ENCODE data around the gene UNC93A.
"Not testable (repeated sequence)": the region's sequence is repeated elsewhere in the genome, so short reads cannot be mapped to it uniquely, and the experiment has no call there.

The UNC93A gene

DNA sequence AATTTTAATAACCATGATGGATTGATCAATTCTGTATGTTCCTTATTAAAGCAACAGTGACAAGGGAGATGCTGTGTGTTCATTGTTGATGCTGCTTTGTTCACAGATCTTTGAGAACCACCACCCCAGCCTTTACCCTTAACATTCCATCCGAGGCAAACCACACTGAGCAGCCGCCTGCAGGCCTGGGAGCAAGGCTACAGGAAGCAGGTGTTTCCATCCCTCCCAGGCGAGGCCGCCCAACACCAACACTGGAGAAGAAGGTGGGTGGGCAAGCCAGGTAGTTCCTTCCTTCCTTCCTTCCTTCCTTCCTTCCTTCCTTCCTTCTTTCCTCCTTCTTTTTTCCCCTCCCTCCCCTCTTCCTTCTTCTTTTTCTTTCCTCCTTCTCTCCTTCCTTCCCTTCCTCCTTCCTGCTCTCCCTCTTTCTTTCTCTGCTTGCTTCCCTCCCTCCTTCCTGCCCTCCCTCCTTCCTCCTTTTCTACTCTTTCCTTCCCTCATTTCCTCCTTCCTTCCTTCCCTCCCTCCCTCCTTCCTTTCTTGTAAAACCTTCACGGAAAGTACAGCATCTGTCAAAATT is 47.5 kb downstream of the UNC93A start:
- DNase-seq (ENCODE audit: low read depth, low spot score): no peak

DNA sequence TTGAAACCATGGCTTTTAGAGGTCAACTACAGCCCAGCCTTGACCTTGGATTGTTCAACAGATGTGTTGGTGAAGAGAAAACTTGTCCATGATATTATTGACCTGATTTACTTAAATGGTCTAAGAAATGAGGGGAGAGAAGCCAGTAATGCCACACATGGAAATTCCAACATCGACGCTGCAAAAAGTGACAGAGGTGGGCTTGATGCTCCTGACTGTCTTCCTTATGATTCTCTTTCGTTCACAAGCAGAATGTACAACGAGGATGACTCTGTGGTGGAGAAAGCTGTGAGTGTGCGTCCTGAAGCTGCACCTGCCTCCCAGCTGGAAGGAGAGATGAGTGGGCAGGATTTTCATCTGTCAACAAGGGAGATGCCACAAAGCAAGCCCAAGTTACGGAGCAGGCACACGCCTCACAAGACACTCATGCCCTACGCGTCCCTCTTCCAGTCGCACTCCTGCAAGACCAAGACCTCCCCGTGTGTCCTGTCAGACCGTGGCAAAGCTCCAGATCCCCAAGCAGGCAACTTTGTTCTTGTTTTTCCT is 50.0 kb downstream of the UNC93A start:
- no peak for DNase-seq (ENCODE audit: low read depth, low spot score)

DNA sequence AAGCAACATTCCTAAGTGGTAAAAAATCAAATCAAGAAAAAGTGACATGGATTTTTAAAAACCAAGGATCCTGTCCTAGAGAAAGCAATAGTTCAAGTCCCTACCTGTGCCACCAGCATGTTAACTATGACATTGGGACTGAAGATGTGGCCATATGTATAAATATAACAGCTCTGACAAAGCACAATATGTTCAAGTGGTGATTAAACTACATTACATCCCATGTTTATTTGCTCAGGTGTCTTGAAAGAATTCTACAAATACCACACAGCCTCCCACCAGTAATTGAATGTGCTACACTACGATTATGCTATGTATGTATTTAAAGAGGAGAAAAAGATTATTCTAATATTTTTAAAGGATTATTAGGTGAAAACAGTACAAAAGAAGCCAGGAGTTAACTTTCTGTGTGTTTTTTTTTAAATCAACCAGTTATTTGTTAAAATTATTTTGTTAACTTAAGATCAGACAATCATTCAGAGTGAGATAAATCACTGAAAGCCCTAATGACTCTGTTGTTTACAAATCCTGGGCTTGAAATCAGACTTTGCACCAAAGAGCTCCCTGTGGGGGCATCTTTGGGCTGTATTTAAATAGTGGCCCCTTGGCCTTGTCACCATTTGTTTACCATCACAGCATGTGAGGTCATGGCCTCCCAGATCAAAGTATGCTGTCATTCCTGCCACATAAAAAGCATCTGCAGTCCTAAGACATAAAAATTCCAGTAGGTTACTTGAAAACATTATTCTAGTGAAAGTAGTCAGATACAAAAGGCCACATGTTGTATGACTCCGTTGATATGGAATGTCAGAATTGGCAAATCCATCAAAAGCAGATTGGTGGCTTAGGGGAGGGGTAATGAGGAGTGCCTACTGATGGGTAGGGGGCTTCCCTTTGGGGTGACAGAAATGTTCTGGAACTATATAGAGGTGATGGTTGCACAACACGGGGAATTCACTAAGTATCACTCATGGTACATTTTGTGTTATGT is 50.8 kb downstream of the UNC93A start:
- no peak for DNase-seq (ENCODE audit: low read depth, low spot score)

DNA sequence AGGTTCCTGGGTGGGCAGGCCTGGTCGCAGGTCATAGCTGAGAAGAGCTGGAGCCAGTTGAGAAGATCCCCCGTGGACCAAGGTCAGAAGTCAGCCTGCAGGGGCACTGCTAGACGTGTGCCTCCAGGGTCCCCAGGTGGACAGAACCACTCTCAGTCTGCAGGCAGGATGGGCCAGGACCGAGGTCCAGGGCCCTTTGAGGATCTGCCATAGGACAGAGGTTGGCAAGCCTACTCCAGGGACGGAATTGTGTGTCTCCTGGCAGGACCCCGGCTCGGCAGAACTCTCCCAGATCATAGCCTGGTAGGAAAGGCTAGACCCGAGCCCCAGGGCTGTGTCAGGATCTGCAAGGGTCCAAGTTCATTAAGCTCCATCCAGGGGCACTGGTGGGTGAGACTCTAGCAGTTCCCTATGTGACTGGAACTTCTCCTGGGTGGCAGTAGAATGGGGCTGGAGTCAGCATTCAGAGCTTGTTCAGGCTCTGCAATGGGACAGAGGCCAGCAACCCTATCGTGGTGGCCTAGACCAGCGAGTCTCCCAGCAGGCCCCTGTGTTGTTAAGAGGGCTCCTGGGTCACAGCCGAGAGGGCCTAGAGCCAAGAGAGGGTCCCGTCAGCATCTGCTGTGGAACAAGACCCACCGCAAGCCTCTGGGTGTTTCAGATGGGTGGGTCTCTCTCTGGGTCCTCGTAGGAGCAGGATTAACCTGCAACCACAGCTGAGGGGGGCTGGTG is 51.9 kb downstream of the UNC93A start:
- no peak for DNase-seq (ENCODE audit: low read depth, low spot score)

DNA sequence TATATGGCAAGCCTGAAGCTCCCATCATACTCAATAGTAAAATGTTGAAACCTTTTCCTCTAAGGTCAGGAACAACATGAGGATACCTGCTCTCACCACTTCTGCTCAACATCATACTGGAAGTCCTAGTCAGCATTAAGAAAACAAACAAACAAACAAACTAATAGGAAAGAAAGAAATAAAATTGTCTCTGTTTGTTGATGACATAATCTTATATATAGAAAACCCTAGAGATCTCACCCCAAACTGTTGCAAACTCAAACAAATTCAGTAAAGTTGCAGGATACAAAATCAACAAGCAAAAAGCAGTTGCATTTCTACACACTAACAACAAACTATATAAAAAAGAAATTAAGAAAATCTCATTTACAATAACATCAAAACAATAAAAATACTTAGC is 54.2 kb downstream of the UNC93A start:
- DNase-seq (ENCODE audit: low read depth, low spot score): no peak

- no peak for DNase-seq (ENCODE audit: low read depth, low spot score)
These were observed 54.8 kb downstream of the UNC93A start for GRCh38 chr6:167345960-167346359.

GRCh38 chr6:167347226-167347625 is 56.1 kb downstream of the UNC93A start:
- no peak for DNase-seq (ENCODE audit: low read depth, low spot score)

DNA sequence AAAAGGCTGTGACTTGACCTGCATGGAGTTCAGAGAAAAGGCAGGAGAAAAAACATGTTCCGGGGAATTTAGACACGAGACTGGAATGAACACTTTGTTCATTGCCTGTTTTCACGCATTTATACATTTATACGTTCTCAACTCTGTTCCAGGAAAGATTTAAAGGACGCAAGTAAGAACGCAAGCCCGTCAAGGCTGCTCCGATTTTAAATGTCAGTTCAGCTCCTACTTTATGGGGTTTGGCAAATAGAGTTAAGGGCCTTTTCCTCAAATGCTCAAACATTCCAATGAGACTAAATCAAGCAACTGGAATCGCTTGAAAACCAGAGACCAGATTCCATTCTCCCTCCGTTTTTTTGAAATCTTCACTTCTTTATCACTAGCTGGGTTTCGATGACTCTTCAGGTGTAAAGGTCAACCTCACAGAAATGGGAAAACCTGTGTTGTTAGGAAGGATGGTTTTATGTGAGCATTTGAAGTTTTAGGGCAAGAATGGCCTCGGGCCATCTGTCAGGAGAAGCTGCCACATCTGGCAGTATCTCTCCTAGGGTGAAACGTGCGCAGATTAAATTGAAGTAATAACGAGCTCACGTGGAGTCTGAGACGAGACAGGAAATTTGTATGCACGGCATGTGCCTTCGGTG is 58.6 kb downstream of the UNC93A start:
- no peak for DNase-seq (ENCODE audit: low read depth, low spot score)

DNA sequence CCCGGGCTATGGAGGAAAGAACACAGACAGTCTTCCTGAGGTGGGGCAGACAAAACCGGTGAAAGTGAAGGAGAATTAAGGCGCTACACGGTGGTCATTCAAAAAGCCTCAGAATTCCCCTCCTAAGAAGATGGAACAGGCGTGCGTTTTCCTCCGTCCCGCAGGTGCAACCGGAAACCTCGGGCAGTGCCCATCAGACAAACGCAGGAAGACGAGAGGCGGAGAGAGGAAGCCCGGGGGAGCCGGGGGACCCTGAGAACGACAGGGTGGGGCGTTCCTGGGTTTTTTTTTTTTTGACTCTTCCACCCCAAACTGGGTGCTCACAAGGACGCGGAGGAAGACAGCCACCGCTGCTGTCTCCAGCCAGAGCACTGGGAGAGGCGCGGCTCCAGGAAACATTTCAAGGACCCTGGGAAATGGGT is 59.2 kb downstream of the UNC93A start:
- no peak for DNase-seq (ENCODE audit: low read depth, low spot score)

GRCh38 chr6:167350731-167351655 is 59.9 kb downstream of the UNC93A start:
- peak; percentile 70 for DNase-seq (ENCODE audit: low read depth, low spot score)

GRCh38 chr6:167351656-167352345 is 60.7 kb downstream of the UNC93A start:
- no peak for DNase-seq (ENCODE audit: low read depth, low spot score)

- no peak for DNase-seq (ENCODE audit: low read depth, low spot score)
These were observed 65.8 kb downstream of the UNC93A start for GRCh38 chr6:167356874-167357273.

- DNase-seq (ENCODE audit: low read depth, low spot score): not testable (repeated sequence)
These were observed 67.3 kb downstream of the UNC93A start for GRCh38 chr6:167358394-167358793.

DNA sequence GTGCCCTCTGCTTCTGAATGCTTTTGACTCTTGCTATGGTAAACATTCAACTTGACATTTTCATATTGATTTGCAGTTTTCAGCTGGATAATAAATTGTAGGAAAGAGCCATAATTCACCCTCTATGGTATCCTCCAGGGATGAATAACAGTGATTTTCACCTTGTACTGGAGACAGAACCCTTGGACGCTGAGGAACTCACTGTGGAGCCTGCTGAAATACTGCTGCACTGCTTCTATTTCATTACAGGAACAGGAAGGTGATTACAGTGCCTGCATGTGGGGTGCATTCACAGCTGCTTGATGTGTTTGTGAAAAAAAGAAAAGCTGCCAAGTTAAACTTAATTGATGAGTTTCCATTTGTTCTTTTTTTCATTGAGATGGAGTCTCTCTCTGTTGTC is 70.1 kb downstream of the UNC93A start:
- DNase-seq (ENCODE audit: low read depth, low spot score): not testable (repeated sequence)
